H1 (cell line): ENCODE data around the gene DYNC1LI1.
"Not testable (repeated sequence)": the region's sequence is repeated elsewhere in the genome, so short reads cannot be mapped to it uniquely, and the experiment has no call there.

ENCODE experiments used
- CHD1 ChIP-seq: IDR thresholded peaks from 2 replicates; pipeline ENCODE4 v1.6.1; 2012; ENCODE audit warnings: low read depth, low read length, improper control_type of control experiment
- CHD2 ChIP-seq: IDR thresholded peaks from 2 replicates; pipeline ENCODE4 v1.6.1; 2012; ENCODE audit warnings: low read length, improper control_type of control experiment
- EP300 ChIP-seq, 2 experiments: IDR thresholded peaks; 1 replicate in 1 of 2; 2 replicates in 1 of 2; pipeline ENCODE4 v1.6.1; 2011 to 2012; ENCODE audit warnings: low read depth in 2 of 2, low read length in 2 of 2, mild to moderate bottlenecking in 2 of 2, borderline replicate concordance in 1 of 2, inconsistent platforms in 1 of 2, moderate library complexity in 1 of 2
- POLR2A ChIP-seq, 2 experiments: IDR thresholded peaks; 1 replicate in 1 of 2; 2 replicates in 1 of 2; pipeline ENCODE4 v1.6.1; 2011; ENCODE audit warnings: low read depth in 2 of 2, low read length in 2 of 2, mild to moderate bottlenecking in 2 of 2; ENCODE audit errors: control extremely low read depth in 1 of 2
- POLR2AphosphoS5 ChIP-seq: IDR thresholded peaks from 2 replicates; pipeline ENCODE4 v1.6.1; 2011; ENCODE audit warnings: low read depth, low read length
- RFX5 ChIP-seq: IDR thresholded peaks from 2 replicates; pipeline ENCODE4 v1.6.1; 2011; ENCODE audit warnings: low read depth, low read length, improper control_type of control experiment, borderline replicate concordance
- SP1 ChIP-seq: IDR thresholded peaks from 2 replicates; pipeline ENCODE4 v1.6.1; 2011; ENCODE audit warnings: low read depth, low read length
- TEAD4 ChIP-seq: IDR thresholded peaks from 2 replicates; pipeline ENCODE4 v1.6.1; 2012; ENCODE audit warnings: low read depth, low read length, inconsistent platforms, mixed read lengths
- ZNF274 ChIP-seq: IDR thresholded peaks from 2 replicates; pipeline ENCODE4 v1.7.0; 2012; ENCODE audit warnings: low read length, borderline replicate concordance; ENCODE audit errors: extremely low read depth
- TF ChIP-seq, protein P1 (sequence below), 3 experiments: IDR thresholded peaks; 1 replicate in 2 of 3; 2 replicates in 1 of 3; pipeline versions ENCODE4 v1.5.1 to v1.6.1; 2011; ENCODE audit warnings: low read length in 3 of 3, mild to moderate bottlenecking in 3 of 3, inconsistent platforms in 2 of 3, low read depth in 1 of 3, moderate library complexity in 1 of 3; ENCODE audit not compliant: insufficient read depth in 1 of 3; ENCODE audit errors: control extremely low read depth in 1 of 3
- TF ChIP-seq, protein P2 (sequence below): IDR thresholded peaks from 2 replicates; pipeline ENCODE4 v1.6.1; 2011; ENCODE audit warnings: low read depth, mild to moderate bottlenecking, low read length; ENCODE audit not compliant: insufficient read depth
- TF ChIP-seq, protein P3 (sequence below): fragments of 300-600 bp; sonication (generic); IDR thresholded peaks from 2 replicates; pipeline ENCODE4 v1.7.1; 2012; ENCODE audit warnings: low read length, moderate library complexity, mild to moderate bottlenecking, inconsistent platforms; ENCODE audit not compliant: insufficient replicate concordance

DNA sequence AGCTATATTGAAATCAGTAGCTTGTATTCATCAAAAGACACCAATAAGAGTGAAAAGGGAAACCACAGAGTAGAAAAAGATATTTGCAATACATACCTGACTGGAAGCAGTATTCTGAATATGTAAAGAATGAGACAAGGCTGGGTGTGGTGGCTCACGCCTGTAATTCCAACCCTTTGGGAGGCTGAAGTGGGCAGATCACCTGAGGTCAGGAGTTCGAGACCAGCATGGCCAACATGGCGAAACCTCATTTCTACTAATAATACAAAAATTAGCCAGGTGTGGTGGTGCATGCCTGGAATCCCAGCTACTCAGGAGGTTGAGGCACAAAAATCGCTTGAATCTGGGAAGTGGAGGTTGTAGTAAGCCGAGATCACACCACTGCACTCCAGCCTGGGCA is 51.7 kb downstream of the DYNC1LI1 start:
- TF ChIP-seq EP300 (IDR thresholded peaks at IDR 0.05; ENCODE audit: borderline replicate concordance in 1 of 2, low read depth in 2 of 2, low read length in 2 of 2); SP1; POLR2A (IDR thresholded peaks at IDR 0.05; ENCODE audit: control extremely low read depth in 1 of 2, low read depth in 2 of 2, low read length in 2 of 2); POLR2AphosphoS5; ZNF274; TEAD4; RFX5; CHD2; CHD1: not testable (repeated sequence)
- TF ChIP-seq, protein P1, sequence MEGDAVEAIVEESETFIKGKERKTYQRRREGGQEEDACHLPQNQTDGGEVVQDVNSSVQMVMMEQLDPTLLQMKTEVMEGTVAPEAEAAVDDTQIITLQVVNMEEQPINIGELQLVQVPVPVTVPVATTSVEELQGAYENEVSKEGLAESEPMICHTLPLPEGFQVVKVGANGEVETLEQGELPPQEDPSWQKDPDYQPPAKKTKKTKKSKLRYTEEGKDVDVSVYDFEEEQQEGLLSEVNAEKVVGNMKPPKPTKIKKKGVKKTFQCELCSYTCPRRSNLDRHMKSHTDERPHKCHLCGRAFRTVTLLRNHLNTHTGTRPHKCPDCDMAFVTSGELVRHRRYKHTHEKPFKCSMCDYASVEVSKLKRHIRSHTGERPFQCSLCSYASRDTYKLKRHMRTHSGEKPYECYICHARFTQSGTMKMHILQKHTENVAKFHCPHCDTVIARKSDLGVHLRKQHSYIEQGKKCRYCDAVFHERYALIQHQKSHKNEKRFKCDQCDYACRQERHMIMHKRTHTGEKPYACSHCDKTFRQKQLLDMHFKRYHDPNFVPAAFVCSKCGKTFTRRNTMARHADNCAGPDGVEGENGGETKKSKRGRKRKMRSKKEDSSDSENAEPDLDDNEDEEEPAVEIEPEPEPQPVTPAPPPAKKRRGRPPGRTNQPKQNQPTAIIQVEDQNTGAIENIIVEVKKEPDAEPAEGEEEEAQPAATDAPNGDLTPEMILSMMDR (IDR thresholded peaks at IDR 0.05; ENCODE audit: control extremely low read depth in 1 of 3, insufficient read depth in 1 of 3, low read depth in 1 of 3, low read length in 3 of 3) = not testable (repeated sequence)
- TF ChIP-seq, protein P2, sequence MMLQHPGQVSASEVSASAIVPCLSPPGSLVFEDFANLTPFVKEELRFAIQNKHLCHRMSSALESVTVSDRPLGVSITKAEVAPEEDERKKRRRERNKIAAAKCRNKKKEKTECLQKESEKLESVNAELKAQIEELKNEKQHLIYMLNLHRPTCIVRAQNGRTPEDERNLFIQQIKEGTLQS = not testable (repeated sequence)
- TF ChIP-seq, protein P3, sequence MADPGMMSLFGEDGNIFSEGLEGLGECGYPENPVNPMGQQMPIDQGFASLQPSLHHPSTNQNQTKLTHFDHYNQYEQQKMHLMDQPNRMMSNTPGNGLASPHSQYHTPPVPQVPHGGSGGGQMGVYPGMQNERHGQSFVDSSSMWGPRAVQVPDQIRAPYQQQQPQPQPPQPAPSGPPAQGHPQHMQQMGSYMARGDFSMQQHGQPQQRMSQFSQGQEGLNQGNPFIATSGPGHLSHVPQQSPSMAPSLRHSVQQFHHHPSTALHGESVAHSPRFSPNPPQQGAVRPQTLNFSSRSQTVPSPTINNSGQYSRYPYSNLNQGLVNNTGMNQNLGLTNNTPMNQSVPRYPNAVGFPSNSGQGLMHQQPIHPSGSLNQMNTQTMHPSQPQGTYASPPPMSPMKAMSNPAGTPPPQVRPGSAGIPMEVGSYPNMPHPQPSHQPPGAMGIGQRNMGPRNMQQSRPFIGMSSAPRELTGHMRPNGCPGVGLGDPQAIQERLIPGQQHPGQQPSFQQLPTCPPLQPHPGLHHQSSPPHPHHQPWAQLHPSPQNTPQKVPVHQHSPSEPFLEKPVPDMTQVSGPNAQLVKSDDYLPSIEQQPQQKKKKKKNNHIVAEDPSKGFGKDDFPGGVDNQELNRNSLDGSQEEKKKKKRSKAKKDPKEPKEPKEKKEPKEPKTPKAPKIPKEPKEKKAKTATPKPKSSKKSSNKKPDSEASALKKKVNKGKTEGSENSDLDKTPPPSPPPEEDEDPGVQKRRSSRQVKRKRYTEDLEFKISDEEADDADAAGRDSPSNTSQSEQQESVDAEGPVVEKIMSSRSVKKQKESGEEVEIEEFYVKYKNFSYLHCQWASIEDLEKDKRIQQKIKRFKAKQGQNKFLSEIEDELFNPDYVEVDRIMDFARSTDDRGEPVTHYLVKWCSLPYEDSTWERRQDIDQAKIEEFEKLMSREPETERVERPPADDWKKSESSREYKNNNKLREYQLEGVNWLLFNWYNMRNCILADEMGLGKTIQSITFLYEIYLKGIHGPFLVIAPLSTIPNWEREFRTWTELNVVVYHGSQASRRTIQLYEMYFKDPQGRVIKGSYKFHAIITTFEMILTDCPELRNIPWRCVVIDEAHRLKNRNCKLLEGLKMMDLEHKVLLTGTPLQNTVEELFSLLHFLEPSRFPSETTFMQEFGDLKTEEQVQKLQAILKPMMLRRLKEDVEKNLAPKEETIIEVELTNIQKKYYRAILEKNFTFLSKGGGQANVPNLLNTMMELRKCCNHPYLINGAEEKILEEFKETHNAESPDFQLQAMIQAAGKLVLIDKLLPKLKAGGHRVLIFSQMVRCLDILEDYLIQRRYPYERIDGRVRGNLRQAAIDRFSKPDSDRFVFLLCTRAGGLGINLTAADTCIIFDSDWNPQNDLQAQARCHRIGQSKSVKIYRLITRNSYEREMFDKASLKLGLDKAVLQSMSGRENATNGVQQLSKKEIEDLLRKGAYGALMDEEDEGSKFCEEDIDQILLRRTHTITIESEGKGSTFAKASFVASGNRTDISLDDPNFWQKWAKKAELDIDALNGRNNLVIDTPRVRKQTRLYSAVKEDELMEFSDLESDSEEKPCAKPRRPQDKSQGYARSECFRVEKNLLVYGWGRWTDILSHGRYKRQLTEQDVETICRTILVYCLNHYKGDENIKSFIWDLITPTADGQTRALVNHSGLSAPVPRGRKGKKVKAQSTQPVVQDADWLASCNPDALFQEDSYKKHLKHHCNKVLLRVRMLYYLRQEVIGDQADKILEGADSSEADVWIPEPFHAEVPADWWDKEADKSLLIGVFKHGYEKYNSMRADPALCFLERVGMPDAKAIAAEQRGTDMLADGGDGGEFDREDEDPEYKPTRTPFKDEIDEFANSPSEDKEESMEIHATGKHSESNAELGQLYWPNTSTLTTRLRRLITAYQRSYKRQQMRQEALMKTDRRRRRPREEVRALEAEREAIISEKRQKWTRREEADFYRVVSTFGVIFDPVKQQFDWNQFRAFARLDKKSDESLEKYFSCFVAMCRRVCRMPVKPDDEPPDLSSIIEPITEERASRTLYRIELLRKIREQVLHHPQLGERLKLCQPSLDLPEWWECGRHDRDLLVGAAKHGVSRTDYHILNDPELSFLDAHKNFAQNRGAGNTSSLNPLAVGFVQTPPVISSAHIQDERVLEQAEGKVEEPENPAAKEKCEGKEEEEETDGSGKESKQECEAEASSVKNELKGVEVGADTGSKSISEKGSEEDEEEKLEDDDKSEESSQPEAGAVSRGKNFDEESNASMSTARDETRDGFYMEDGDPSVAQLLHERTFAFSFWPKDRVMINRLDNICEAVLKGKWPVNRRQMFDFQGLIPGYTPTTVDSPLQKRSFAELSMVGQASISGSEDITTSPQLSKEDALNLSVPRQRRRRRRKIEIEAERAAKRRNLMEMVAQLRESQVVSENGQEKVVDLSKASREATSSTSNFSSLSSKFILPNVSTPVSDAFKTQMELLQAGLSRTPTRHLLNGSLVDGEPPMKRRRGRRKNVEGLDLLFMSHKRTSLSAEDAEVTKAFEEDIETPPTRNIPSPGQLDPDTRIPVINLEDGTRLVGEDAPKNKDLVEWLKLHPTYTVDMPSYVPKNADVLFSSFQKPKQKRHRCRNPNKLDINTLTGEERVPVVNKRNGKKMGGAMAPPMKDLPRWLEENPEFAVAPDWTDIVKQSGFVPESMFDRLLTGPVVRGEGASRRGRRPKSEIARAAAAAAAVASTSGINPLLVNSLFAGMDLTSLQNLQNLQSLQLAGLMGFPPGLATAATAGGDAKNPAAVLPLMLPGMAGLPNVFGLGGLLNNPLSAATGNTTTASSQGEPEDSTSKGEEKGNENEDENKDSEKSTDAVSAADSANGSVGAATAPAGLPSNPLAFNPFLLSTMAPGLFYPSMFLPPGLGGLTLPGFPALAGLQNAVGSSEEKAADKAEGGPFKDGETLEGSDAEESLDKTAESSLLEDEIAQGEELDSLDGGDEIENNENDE = not testable (repeated sequence)
